NB4 (cell line): ENCODE data around the gene AFF3.

Experiments
- DNase-seq: peaks from one replicate; pipeline ENCODE4 v3.0.0; 2010; ENCODE audit warnings: low read depth
- H3K4me3 ChIP-seq: one replicate; pipeline ENCODE4 v1.5.1; 2011; ENCODE audit warnings: mild to moderate bottlenecking, low read depth, low read length, moderate library complexity
- CTCF ChIP-seq: IDR thresholded peaks from one replicate; pipeline ENCODE4 v1.5.1; 2012; ENCODE audit warnings: low read depth, low read length
- MAX ChIP-seq: IDR thresholded peaks from 2 replicates; pipeline ENCODE4 v1.6.1; 2011; ENCODE audit warnings: low read depth, low read length
- MYC ChIP-seq: IDR thresholded peaks from 2 replicates; pipeline ENCODE4 v1.6.1; 2011; ENCODE audit warnings: low read depth, low read length
- POLR2A ChIP-seq: IDR thresholded peaks from 2 replicates; pipeline ENCODE4 v1.6.1; 2011; ENCODE audit warnings: mild to moderate bottlenecking; ENCODE audit not compliant: insufficient read length; ENCODE audit errors: extremely low read depth

AFF3 gene

GRCh38 chr2:99697811-99698568, 444.4 kb downstream of the AFF3 start:
- TF ChIP-seq CTCF: no peak
- TF ChIP-seq MAX: no peak
- TF ChIP-seq MYC: no peak
- TF ChIP-seq POLR2A: no peak
- no peak for DNase-seq

GRCh38 chr2:99695944-99696253, 446.5 kb downstream of the AFF3 start:
- TF ChIP-seq MAX (no peak), MYC (no peak), CTCF (no peak), POLR2A (no peak)
- no peak overlapping the region for H3K4me3 ChIP-seq
- DNase-seq: no peak

More at GRCh38 chr2:99697811-99698568, 444.4 kb downstream of the AFF3 start:
- no peak overlapping the region for H3K4me3 ChIP-seq

- DNase-seq: no peak
- TF ChIP-seq MAX: no peak
- H3K4me3 ChIP-seq: no peak overlapping the region
Measured at GRCh38 chr2:99695130-99695943, 447.1 kb downstream of the AFF3 start.

GRCh38 chr2:99694331-99694730, 448.1 kb downstream of the AFF3 start:
- DNase-seq: no peak
- no peak for TF ChIP-seq CTCF
- TF ChIP-seq MAX: no peak
- no peak for TF ChIP-seq MYC
- TF ChIP-seq POLR2A: no peak
- H3K4me3 ChIP-seq: no peak overlapping the region

GRCh38 chr2:99692785-99693184, 449.6 kb downstream of the AFF3 start:
- no peak overlapping the region for H3K4me3 ChIP-seq
- TF ChIP-seq MYC (no peak), CTCF (peak; percentile 21)
- no peak for DNase-seq

- no peak for DNase-seq
- no peak for TF ChIP-seq MYC
- no peak for TF ChIP-seq CTCF
- no peak for TF ChIP-seq POLR2A
- H3K4me3 ChIP-seq: no peak overlapping the region
Measured at GRCh38 chr2:99691926-99692325, 450.5 kb downstream of the AFF3 start.
